Calu3 (cell line): ENCODE measurements around the gene PPP1R3G. TPM values are rescaled to one million over a fixed set of nuclear protein-coding genes. Genes with fewer than 3 reads are reported as not detected.
"Not testable (repeated sequence)": the region's sequence is repeated elsewhere in the genome, so short reads cannot be mapped to it uniquely, and the experiment has no call there.

ENCODE experiments used
- BruUV-seq: library from RNA; stranded (reverse); fragments of 400-500 nt; replicated peaks from 2 replicates; lab custom pipeline; 2021; lab: Mats Ljungman, UMichigan
- CTCF ChIA-PET: fragments of 300-600 bp; sonication (Branson Sonifier 250); formaldehyde crosslinking; loops from one replicate; lab custom pipeline; 2022; ENCODE audit warnings: antibody characterized with exemption; lab: Charles Lee
- DNase-seq: peaks from one replicate; pipeline ENCODE4 v3.0.0; 2022
- H3K27ac Mint-ChIP-seq: one replicate; pipeline ENCODE4 v1.8.0; 2022; ENCODE audit warnings: mixed read lengths; ENCODE audit not compliant: unreplicated experiment
- H3K27me3 Mint-ChIP-seq: one replicate; pipeline ENCODE4 v1.8.0; 2022; ENCODE audit warnings: mixed read lengths; ENCODE audit not compliant: unreplicated experiment
- H3K36me3 Mint-ChIP-seq: one replicate; pipeline ENCODE4 v1.8.0; 2022; ENCODE audit warnings: mild to moderate bottlenecking, moderate library complexity, mixed read lengths; ENCODE audit not compliant: insufficient read depth, unreplicated experiment
- H3K4me1 Mint-ChIP-seq: one replicate; pipeline ENCODE4 v1.8.0; 2022; ENCODE audit warnings: mild to moderate bottlenecking, low read depth, mixed read lengths; ENCODE audit not compliant: unreplicated experiment
- H3K4me3 Mint-ChIP-seq: one replicate; pipeline ENCODE4 v1.8.0; 2022; ENCODE audit warnings: mild to moderate bottlenecking, low read depth, moderate library complexity, mixed read lengths; ENCODE audit not compliant: unreplicated experiment
- H3K9me3 Mint-ChIP-seq: one replicate; pipeline ENCODE4 v1.8.0; 2022; ENCODE audit warnings: low read depth, mixed read lengths; ENCODE audit not compliant: unreplicated experiment
- intact Hi-C: fragments of 100-400 bp; cut with micrococcal nuclease; formaldehyde crosslinking; loops from one replicate; pipeline ENCODE4 v1.10.0; 2022; ENCODE audit not compliant: unreplicated experiment
- total RNA-seq: library from RNA; stranded (reverse); gene quantifications from 2 replicates; pipeline ENCODE4 v1.2.3, GENCODE V29; 2022
- TF ChIP-seq, protein P1 (sequence below): fragments of 200-600 bp; IDR thresholded peaks from one replicate; pipeline ENCODE4 v1.8.0; 2022; ENCODE audit warnings: antibody characterized with exemption; ENCODE audit not compliant: unreplicated experiment

PPP1R3G gene
- total RNA-seq, 1 experiment from 2014 or later: 0.07 TPM

GRCh38 chr6:5055118-5055517 lies 30.0 kb upstream of the PPP1R3G start:
- TF ChIP-seq, protein P1, sequence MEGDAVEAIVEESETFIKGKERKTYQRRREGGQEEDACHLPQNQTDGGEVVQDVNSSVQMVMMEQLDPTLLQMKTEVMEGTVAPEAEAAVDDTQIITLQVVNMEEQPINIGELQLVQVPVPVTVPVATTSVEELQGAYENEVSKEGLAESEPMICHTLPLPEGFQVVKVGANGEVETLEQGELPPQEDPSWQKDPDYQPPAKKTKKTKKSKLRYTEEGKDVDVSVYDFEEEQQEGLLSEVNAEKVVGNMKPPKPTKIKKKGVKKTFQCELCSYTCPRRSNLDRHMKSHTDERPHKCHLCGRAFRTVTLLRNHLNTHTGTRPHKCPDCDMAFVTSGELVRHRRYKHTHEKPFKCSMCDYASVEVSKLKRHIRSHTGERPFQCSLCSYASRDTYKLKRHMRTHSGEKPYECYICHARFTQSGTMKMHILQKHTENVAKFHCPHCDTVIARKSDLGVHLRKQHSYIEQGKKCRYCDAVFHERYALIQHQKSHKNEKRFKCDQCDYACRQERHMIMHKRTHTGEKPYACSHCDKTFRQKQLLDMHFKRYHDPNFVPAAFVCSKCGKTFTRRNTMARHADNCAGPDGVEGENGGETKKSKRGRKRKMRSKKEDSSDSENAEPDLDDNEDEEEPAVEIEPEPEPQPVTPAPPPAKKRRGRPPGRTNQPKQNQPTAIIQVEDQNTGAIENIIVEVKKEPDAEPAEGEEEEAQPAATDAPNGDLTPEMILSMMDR: no peak
- H3K36me3 Mint-ChIP-seq: no peaks in the 10 kb centered on the region
- intact Hi-C loops: loop anchor here (10.0 kb wide), 1 partner anchor 250 kb away; no protein-coding TSS in a partner anchor
- BruUV-seq: no TSS peak
- peaks cover 14% of the 10 kb centered on the region for H3K27me3 Mint-ChIP-seq
- no peak for DNase-seq
- CTCF ChIA-PET: no interaction called here
- no peaks in the 10 kb centered on the region for H3K4me1 Mint-ChIP-seq
- H3K27ac Mint-ChIP-seq: no peak overlapping the region
- H3K9me3 Mint-ChIP-seq: peaks cover 9% of the 10 kb centered on the region
- H3K4me3 Mint-ChIP-seq: no peak overlapping the region

- no peaks in the 10 kb centered on the region for H3K27me3 Mint-ChIP-seq
- no peak overlapping the region for H3K4me3 Mint-ChIP-seq
- H3K36me3 Mint-ChIP-seq: no peaks in the 10 kb centered on the region
- intact Hi-C loops: loop anchor here (10.0 kb wide), 1 partner anchor 247 kb away; no protein-coding TSS in a partner anchor
- H3K9me3 Mint-ChIP-seq: no peaks in the 10 kb centered on the region
- CTCF ChIA-PET: no interaction called here
- no peak for DNase-seq
- no peak overlapping the region for H3K27ac Mint-ChIP-seq
- H3K4me1 Mint-ChIP-seq: no peaks in the 10 kb centered on the region
- BruUV-seq: no TSS peak
- TF ChIP-seq, protein P1: no peak
These were observed 26.9 kb upstream of the PPP1R3G start for GRCh38 chr6:5058254-5058653.

DNA sequence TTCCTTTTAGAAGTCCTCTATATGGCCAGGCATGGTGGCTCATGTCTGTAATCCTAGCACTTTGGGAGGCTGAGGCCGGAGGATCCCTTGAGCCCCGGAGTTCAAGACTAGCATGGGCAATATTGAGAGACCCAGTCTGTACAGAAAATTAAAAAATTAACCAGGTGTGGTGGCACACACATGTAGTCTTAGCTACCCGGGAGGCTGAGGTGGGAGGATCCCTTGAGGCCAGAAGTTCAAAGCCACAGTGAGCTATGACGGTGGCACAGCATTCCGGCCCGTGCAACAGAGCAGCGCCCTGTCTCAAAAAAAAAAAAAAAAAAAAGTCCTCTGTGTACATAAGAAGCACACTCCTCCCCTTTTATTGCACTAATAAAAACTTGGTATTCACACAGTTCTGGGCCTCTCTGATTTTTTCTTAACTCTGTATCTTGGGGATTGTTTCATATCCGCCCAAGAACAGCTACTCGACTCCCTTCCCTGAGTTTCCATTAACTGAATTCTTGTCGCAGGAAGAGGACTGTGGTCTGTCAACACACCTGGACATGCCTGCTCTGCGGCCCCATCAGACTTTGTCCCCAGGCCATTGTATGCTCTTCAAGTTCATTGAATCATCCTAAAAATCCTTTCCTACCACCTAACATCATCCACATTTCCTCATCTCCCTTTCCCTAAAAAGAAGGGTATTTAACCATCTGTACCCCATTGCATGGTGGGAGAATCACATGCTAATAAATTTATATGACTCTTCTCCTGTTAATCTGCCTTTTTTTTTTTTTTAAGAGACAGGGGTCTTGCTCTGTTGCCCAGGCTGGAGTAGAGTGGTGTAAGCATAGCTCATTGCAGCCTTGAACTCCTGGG lies 25.9 kb upstream of the PPP1R3G start:
- DNase-seq: no peak
- TF ChIP-seq, protein P1: no peak
- Mint-ChIP-seq H3K27ac (no peak overlapping the region), H3K36me3 (no peaks in the 10 kb centered on the region), H3K27me3 (no peaks in the 10 kb centered on the region), H3K9me3 (no peaks in the 10 kb centered on the region), H3K4me3 (no peak overlapping the region), H3K4me1 (no peaks in the 10 kb centered on the region)
- BruUV-seq: no TSS peak
- CTCF ChIA-PET: no interaction called here
- intact Hi-C loops: loop anchor here (10.0 kb wide), 1 partner anchor 246 kb away; no protein-coding TSS in a partner anchor

GRCh38 chr6:5060439-5060838 lies 24.7 kb upstream of the PPP1R3G start:
- H3K36me3 Mint-ChIP-seq, H3K4me3 Mint-ChIP-seq, H3K27ac Mint-ChIP-seq, H3K27me3 Mint-ChIP-seq, intact Hi-C loops, CTCF ChIA-PET, BruUV-seq, H3K4me1 Mint-ChIP-seq, DNase-seq, H3K9me3 Mint-ChIP-seq: not testable (repeated sequence)

- no TSS peak for BruUV-seq
- H3K4me3 Mint-ChIP-seq: no peak overlapping the region
- no peaks in the 10 kb centered on the region for H3K4me1 Mint-ChIP-seq
- H3K9me3 Mint-ChIP-seq: no peaks in the 10 kb centered on the region
- TF ChIP-seq, protein P1: no peak
- no peak for DNase-seq
- intact Hi-C loops: no loop called here
- H3K27ac Mint-ChIP-seq: no peak overlapping the region
- H3K36me3 Mint-ChIP-seq: no peaks in the 10 kb centered on the region
- CTCF ChIA-PET: no interaction called here
- no peaks in the 10 kb centered on the region for H3K27me3 Mint-ChIP-seq
These were observed 24.0 kb upstream of the PPP1R3G start for GRCh38 chr6:5061152-5061551.
